Ramos (cell line): Measurements from ENCODE around the gene SIRT3.
"Not testable (repeated sequence)": the region's sequence is repeated elsewhere in the genome, so short reads cannot be mapped to it uniquely, and the experiment has no call there.

Source experiments
- in situ Hi-C: fragments of 300-500 bp; cut with MboI; formaldehyde crosslinking; loops from one replicate; pipeline ENCODE4 v1.14.3; 2022; ENCODE audit warnings: low sequenced_read_pairs; ENCODE audit not compliant: unreplicated experiment

The SIRT3 gene

GRCh38 chr11:220641-221215 is 15.4 kb downstream of the SIRT3 start:
- in situ Hi-C loops: not testable (repeated sequence)

DNA sequence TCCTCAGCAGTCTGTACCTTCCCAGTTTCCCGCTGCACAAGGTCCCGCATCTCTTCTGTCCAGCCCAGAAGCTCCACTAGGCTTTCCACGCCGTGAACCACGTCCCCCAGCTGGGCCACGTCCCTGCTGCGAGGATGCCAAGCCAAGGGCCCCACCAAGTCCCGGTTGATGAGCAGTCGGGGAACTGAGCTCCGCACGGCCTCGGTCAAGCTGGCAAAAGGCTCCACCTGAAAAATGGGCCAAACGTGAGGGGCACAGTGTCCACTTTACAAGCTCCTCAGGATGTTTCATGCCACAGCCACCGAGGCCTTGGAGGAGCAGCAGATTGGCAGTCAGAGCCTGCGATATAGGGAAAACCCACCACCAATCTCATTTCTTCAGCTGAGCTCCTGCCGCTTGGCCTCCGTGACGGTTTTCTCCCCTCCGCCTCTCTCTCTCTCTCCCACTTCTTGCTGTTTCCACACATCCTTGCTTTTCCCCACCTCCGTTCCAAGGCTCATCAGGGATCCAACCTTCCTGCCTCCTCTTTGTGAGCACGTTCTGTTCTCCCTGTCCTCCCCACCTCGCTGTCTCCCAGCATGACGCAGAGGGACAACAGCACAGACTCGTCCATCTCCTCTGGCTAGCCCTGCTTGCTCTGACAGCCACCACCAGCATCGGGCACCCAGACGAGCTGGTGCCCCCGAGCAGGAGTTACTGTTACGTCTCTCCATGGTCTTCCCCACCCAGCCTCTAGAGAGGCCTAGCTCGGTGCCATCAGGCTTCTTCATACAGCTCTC is 17.1 kb downstream of the SIRT3 start:
- in situ Hi-C loops: no loop called here

- in situ Hi-C loops: no loop called here
These were observed 18.4 kb downstream of the SIRT3 start for GRCh38 chr11:217704-218103.

DNA sequence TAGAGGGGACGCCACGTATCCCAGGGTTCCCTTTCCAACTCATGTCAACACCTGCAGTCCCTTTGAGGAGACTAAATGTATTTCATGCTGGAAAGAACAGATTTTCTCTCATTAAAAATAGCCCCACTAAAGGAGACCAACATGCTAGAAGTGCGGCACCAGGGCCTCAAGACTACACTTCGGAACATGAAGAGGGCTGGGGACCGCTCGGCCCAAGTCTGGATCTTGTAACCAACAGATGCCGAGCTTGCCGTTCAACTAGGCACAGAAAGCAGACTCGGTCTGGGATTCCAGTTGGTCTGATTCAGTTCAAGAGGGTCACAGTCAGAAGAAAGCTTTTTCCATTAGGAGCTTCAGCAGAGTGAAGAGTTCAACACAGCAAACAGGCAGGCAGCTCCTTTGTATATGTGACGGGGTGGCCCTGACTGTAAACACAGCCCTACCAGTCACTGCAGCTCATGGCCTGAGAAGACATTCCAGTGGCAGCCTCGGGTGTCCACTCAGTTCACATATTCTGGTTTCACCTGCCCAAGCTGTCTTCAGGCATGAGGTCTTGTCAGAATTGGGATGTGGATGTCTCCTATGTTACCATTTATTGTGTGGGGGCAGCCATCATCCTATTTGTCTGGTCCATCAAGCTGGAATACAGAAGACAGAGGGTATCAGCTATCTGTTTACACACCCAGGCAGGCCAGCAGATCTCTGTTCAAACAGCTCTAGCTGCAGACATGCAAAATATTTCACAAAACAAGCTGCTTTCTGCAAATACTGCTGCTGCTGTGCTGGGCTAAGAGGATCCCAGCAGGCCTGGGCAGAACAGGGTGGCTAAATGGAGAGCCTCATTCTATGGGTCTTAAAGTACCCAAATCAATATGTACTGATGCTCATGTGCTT is 19.8 kb downstream of the SIRT3 start:
- in situ Hi-C loops: no loop called here

- in situ Hi-C loops: no loop called here
These were observed 20.5 kb downstream of the SIRT3 start for GRCh38 chr11:215581-216037.

DNA sequence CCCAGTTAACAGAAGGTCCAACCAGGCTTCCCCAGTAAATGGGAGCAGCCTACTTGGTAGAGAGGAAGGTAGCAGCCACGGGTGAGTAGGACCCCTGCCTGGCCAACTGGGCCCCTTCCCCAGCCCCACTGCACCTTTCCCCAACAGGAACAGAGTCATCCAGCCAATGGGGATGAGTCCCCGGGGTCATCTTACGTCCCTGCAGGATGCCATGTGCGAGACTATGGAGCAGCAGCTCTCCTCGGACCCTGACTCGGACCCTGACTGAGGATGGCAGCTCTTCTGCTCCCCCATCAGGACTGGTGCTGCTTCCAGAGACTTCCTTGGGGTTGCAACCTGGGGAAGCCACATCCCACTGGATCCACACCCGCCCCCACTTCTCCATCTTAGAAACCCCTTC is 22.1 kb downstream of the SIRT3 start:
- in situ Hi-C loops: no loop called here

GRCh38 chr11:213111-213510 is 23.0 kb downstream of the SIRT3 start:
- in situ Hi-C loops: no loop called here

GRCh38 chr11:212150-213100 is 23.7 kb downstream of the SIRT3 start:
- in situ Hi-C loops: no loop called here

GRCh38 chr11:211741-212140 is 24.4 kb downstream of the SIRT3 start:
- in situ Hi-C loops: no loop called here

DNA sequence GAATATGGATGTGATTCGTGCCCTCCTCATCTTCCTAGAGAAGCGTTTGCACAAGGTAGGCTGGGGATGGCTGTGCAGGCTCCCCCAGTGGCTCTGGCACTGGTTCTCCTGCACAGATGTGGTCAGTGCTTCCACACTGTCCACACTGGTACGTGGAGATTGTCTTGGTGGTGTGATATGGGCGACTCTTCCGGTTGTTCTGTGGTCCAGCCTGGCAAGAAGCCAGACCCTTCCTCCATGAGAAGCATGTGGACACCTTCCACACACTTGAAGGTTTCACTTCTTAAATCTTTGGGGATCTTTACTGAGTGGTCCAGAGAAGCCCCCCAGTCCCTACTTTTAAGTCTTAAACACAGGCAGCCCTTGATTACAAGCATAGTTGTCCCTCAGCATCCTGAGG is 24.8 kb downstream of the SIRT3 start:
- in situ Hi-C loops: no loop called here

DNA sequence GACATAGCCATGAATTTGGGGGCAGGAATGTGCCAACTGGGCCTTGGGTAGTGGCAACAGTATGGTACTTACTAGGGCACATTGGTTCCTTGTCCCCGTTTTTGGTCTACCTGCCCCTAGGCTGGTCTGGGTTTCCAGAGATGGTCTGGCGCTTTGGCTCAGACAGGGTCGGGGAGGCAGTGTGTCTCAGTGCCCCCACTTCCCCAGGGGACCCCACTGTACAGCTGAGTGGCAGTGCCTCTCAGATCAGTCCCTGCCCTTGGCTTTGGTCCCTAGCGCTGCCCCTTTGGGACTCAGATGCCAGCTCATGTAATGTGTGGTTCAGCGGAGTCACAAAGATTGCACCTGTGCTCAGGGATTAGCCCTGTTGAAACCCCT is 25.4 kb downstream of the SIRT3 start:
- in situ Hi-C loops: no loop called here

DNA sequence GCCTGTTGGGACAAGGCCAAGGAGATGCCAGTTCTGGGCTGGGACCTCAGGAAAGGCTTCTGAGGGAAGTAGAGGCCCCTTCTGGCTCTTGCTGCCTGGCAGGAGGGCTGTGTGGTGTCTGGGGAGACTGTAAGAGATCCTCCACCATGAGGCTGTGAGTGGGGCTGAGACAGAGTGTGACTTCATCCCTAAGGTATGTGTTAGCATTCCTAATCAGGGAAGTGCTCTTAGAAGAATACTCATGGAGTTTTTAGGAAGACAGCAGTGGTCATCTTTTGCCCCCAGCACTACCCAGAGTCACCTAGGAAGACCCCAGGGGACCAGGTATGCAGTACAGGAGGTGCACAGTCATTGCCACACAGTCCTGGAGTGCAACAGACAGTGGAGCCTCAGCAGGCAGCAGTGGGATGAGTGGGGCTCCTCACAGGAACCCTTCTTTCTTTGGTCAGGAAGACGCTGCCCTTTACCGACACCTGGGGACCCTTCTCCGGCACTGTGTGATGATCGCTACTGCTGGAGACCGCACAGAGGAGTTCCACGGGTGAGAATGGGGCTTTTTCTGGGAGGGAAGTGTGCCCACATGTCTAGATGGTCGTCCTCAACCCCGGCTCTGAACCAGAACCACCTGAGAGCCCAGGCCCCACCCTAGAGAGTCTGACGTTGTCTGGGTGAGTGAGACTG is 25.9 kb downstream of the SIRT3 start:
- in situ Hi-C loops: no loop called here

DNA sequence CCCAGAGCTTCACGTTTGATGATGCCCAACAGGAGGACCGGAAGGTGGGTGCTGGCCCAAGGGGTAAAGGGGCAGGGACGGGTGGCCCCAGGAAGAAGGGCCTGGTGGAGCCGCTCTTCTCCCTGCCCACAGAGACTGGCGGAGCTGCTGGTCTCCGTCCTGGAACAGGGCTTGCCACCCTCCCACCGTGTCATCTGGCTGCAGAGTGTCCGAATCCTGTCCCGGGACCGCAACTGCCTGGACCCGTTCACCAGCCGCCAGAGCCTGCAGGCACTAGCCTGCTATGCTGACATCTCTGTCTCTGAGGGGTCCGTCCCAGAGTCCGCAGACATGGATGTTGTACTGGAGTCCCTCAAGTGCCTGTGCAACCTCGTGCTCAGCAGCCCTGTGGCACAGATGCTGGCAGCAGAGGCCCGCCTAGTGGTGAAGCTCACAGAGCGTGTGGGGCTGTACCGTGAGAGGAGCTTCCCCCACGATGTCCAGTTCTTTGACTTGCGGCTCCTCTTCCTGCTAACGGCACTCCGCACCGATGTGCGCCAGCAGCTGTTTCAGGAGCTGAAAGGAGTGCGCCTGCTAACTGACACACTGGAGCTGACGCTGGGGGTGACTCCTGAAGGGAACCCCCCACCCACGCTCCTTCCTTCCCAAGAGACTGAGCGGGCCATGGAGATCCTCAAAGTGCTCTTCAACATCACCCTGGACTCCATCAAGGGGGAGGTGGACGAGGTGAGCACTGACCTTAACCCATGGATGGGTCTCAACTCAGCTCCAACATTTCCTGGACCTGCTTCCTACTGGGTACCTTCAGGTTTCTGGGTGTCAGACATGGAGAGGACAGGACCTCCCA is 26.6 kb downstream of the SIRT3 start:
- in situ Hi-C loops: no loop called here

DNA sequence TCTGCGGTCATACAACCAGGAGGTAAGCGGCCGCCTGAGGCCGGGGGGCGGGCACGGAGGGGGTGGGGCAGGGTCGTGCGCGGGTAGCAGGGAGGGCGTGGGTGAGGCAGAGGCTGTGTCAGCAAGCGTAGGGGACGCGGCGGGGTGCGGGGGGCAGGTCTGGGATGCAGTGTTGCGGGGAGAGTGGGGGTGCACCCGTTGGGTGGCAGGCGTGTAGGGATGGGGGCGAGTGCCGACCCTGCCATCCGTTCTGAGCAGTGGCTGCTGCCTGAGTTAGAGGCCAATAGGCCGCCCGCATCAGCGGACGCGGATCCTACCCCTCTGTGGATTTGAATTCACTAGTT is 27.3 kb downstream of the SIRT3 start:
- in situ Hi-C loops: no loop called here

GRCh38 chr11:208181-208916 is 27.8 kb downstream of the SIRT3 start:
- in situ Hi-C loops: no loop called here

DNA sequence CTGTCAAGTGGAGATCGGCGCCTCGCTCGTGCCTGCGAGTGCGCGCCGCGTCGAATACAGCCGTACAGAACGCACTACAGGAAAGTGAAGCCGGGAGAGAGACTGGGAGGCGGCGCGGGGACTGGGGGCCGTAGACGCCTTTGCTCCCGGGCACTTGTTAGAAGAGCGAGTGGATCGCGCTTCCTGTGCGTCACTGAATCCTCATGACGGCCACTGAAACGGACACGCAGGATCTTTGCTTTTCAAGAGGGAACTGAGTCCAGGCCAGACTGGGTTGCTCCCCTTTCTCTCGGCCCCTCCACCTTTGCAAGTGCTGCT is 28.3 kb downstream of the SIRT3 start:
- in situ Hi-C loops: no loop called here

- in situ Hi-C loops: no loop called here
These were observed 28.8 kb downstream of the SIRT3 start, which contains the start of the genes BET1L and RIC8A for GRCh38 chr11:207208-207862. TSS of gene BET1L (minus strand) at chr11:207399. CDS start at chr11:207321, 78 bp downstream. TSS of gene RIC8A (plus strand) at chr11:207708. CDS start at chr11:208855, 1,147 bp downstream.
